Breast epithelium (tissue), 3 donors: ENCODE data around the gene WDR7.

ENCODE experiments used
- POLR2A ChIP-seq: fragments of 450-650 bp; IDR thresholded peaks from one replicate; pipeline ENCODE4 v1.6.1; 2016; ENCODE audit warnings: antibody characterized with exemption, mild to moderate bottlenecking, moderate library complexity
- TF ChIP-seq, protein P1 (sequence below), 3 donors: fragments of 450-650 bp; IDR thresholded peaks; one replicate each; pipeline ENCODE4 v1.5.1; 2016 to 2017; ENCODE audit warnings: antibody characterized with exemption in 3 of 3, mild to moderate bottlenecking in 3 of 3, moderate library complexity in 3 of 3

- no peak for TF ChIP-seq POLR2A
- TF ChIP-seq, protein P1, sequence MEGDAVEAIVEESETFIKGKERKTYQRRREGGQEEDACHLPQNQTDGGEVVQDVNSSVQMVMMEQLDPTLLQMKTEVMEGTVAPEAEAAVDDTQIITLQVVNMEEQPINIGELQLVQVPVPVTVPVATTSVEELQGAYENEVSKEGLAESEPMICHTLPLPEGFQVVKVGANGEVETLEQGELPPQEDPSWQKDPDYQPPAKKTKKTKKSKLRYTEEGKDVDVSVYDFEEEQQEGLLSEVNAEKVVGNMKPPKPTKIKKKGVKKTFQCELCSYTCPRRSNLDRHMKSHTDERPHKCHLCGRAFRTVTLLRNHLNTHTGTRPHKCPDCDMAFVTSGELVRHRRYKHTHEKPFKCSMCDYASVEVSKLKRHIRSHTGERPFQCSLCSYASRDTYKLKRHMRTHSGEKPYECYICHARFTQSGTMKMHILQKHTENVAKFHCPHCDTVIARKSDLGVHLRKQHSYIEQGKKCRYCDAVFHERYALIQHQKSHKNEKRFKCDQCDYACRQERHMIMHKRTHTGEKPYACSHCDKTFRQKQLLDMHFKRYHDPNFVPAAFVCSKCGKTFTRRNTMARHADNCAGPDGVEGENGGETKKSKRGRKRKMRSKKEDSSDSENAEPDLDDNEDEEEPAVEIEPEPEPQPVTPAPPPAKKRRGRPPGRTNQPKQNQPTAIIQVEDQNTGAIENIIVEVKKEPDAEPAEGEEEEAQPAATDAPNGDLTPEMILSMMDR (IDR thresholded peaks at IDR 0.05) = no peak
These were observed 256.6 kb downstream of the WDR7 start for GRCh38 chr18:56907771-56908170.
